Endothelial cell of umbilical vein (primary cell): ENCODE results near the gene LHFPL6. TPM values are rescaled to one million over a fixed set of nuclear protein-coding genes. Genes with fewer than 3 reads are reported as not detected.

Source experiments
- BruUV-seq: library from RNA; stranded (reverse); fragments of 400-500 nt; replicated peaks from 2 replicates; lab custom pipeline; 2021; lab: Mats Ljungman, UMichigan
- CTCF ChIA-PET: fragments of 300-600, 350-600 bp; sonication (Branson Sonifier 250); formaldehyde crosslinking; loops from one replicate; lab custom pipeline; 2021; ENCODE audit warnings: antibody characterized with exemption, inconsistent platforms; lab: Charles Lee
- POLR2A ChIA-PET: fragments of 300-600, 350-600 bp; sonication (Branson Sonifier 250); formaldehyde crosslinking; loops from one replicate; lab custom pipeline; 2021; ENCODE audit warnings: antibody characterized with exemption, inconsistent platforms; lab: Charles Lee
- DNase-seq: peaks from one replicate; pipeline ENCODE4 v3.0.0-alpha.2; 2011; ENCODE audit warnings: low read depth, low spot score
- FAIRE-seq: peaks from 2 replicates; lab custom pipeline; 2011; peaks lifted over from hg19 to GRCh38; lab: Jason Lieb, UNC
- H2AFZ ChIP-seq: 2 replicates; pipeline ENCODE4 v1.6.0; 2012; ENCODE audit warnings: low read depth, low read length, control low read depth, inconsistent platforms
- H3K27ac ChIP-seq: 2 replicates; pipeline ENCODE4 v1.5.1; 2011; ENCODE audit warnings: low read depth, mild to moderate bottlenecking, control low read depth, low read length, moderate library complexity; ENCODE audit not compliant: insufficient read depth
- H3K27me3 ChIP-seq, 2 experiments: 2 replicates each; pipeline versions ENCODE4 v1.6.0 to v1.6.1; 2011; ENCODE audit warnings: low read length in 2 of 2, mixed read lengths in 1 of 2; ENCODE audit not compliant: control insufficient read depth in 2 of 2, insufficient read depth in 2 of 2
- H3K36me3 ChIP-seq, 2 experiments: 2 replicates in 1 of 2; 3 replicates in 1 of 2; pipeline ENCODE4 v1.5.1; 2011; ENCODE audit warnings: low read length in 2 of 2, mild to moderate bottlenecking in 1 of 2, moderate library complexity in 1 of 2; ENCODE audit not compliant: control insufficient read depth in 2 of 2, insufficient read depth in 2 of 2; ENCODE audit errors: extremely low read depth in 1 of 2
- H3K4me1 ChIP-seq: 3 replicates; pipeline ENCODE4 v1.5.1; 2011; ENCODE audit warnings: mild to moderate bottlenecking, low read length; ENCODE audit not compliant: control insufficient read depth, insufficient read depth; ENCODE audit errors: extremely low read depth
- H3K4me2 ChIP-seq: 2 replicates; pipeline ENCODE4 v1.6.1; 2011; ENCODE audit warnings: low read length, control low read depth, mixed read lengths; ENCODE audit not compliant: insufficient read depth
- H3K4me3 ChIP-seq, 3 experiments: fragments of 200-600 bp in 1 of 3; sonication (generic), shearing (Covaris generic) in 1 of 3; replicated peaks in 1 of 3; 2 replicates each; pipeline ENCODE4 v1.5.1; 2011 to 2016; ENCODE audit warnings: control low read depth in 3 of 3, low read length in 3 of 3, mild to moderate bottlenecking in 2 of 3, inconsistent platforms in 1 of 3, low read depth in 1 of 3, moderate library complexity in 1 of 3; ENCODE audit not compliant: insufficient read depth in 1 of 3
- H3K79me2 ChIP-seq: 2 replicates; pipeline ENCODE4 v1.6.0; 2012; ENCODE audit warnings: low read length, inconsistent platforms; ENCODE audit not compliant: control insufficient read depth, insufficient read depth
- H3K9ac ChIP-seq: replicated peaks from 2 replicates; pipeline ENCODE3; 2011; ENCODE audit warnings: low read length, control low read depth; ENCODE audit not compliant: insufficient read depth; ENCODE audit errors: extremely low read depth
- H3K9me1 ChIP-seq: replicated peaks from 3 replicates; pipeline ENCODE4 v1.6.0; 2011; ENCODE audit warnings: mild to moderate bottlenecking, low read length; ENCODE audit not compliant: control insufficient read depth, insufficient read depth; ENCODE audit errors: extremely low read depth
- H3K9me3 ChIP-seq: replicated peaks from 2 replicates; pipeline ENCODE4 v1.5.1; 2012; ENCODE audit warnings: low read length, inconsistent platforms; ENCODE audit not compliant: control insufficient read depth, insufficient read depth
- H4K20me1 ChIP-seq: replicated peaks from 2 replicates; pipeline ENCODE3; 2011; ENCODE audit warnings: mild to moderate bottlenecking, low read length; ENCODE audit not compliant: control insufficient read depth, insufficient read depth; ENCODE audit errors: extremely low read depth
- CTCF ChIP-seq, 2 donors: IDR thresholded peaks; 1 replicate in 1 of 2; 2 replicates in 1 of 2; pipeline ENCODE4 v1.5.1; 2011; ENCODE audit warnings: low read length in 2 of 2, mild to moderate bottlenecking in 2 of 2, moderate library complexity in 2 of 2, control low read depth in 1 of 2, inconsistent platforms in 1 of 2, low read depth in 1 of 2; ENCODE audit not compliant: insufficient read depth in 1 of 2; ENCODE audit errors: extremely low read depth in 1 of 2
- EZH2 ChIP-seq: IDR thresholded peaks from 2 replicates; pipeline ENCODE4 v1.6.1; 2012; ENCODE audit warnings: borderline replicate concordance, low read depth, mild to moderate bottlenecking, moderate library complexity, low read length, inconsistent platforms; ENCODE audit not compliant: severe bottlenecking
- FOS ChIP-seq: IDR thresholded peaks from 2 replicates; pipeline ENCODE4 v1.6.1; 2011; ENCODE audit warnings: mild to moderate bottlenecking, low read length, moderate library complexity, borderline replicate concordance; ENCODE audit not compliant: insufficient read depth
- GATA2 ChIP-seq: IDR thresholded peaks from 2 replicates; pipeline ENCODE4 v1.7.0; 2011; ENCODE audit warnings: low read depth, mild to moderate bottlenecking, moderate library complexity, mixed read lengths, low read length; ENCODE audit not compliant: insufficient read length, insufficient read depth
- JUN ChIP-seq: IDR thresholded peaks from 2 replicates; pipeline ENCODE4 v1.6.1; 2011; ENCODE audit warnings: borderline replicate concordance, low read depth; ENCODE audit not compliant: insufficient read length, insufficient read depth
- MYC ChIP-seq: IDR thresholded peaks from one replicate; pipeline ENCODE4 v1.6.1; 2011; ENCODE audit warnings: mild to moderate bottlenecking, low read depth, low read length
- POLR2A ChIP-seq: IDR thresholded peaks from 2 replicates; pipeline ENCODE4 v1.6.1; 2012; ENCODE audit warnings: low read depth, mild to moderate bottlenecking, control low read depth, low read length
- POLR2AphosphoS5 ChIP-seq: IDR thresholded peaks from 2 replicates; pipeline ENCODE4 v1.6.1; 2012; ENCODE audit warnings: low read depth, mild to moderate bottlenecking, control low read depth, low read length, moderate library complexity; ENCODE audit not compliant: insufficient read depth
- dilution Hi-C: fragments of 300-500 bp; cut with MboI; formaldehyde crosslinking; loops from one replicate; pipeline ENCODE4 v1.15.0; 2019; ENCODE audit warnings: low sequenced_read_pairs; ENCODE audit not compliant: extremely low pct_ligation_motif_present
- intact Hi-C: fragments of 100-400 bp; cut with micrococcal nuclease; formaldehyde crosslinking; loops from one replicate; pipeline ENCODE4 v1.10.0; 2022
- polyA plus RNA-seq, 4 experiments: library from polyadenylated mRNA; depleted of rRNA in 3 of 4; stranded (reverse) in 3 of 4; unstranded in 1 of 4; fragments of >200 nt; gene quantifications; 2 replicates each; pipeline versions ENCODE4 v1.2.1 to v1.2.3, GENCODE V29; 2011 to 2012; ENCODE audit warnings: missing spikeins in 1 of 4
- total RNA-seq: library from RNA; stranded (reverse); gene quantifications from 2 replicates; pipeline ENCODE4 v1.2.3, GENCODE V29; 2021
- TF ChIP-seq, protein P1 (sequence below): IDR thresholded peaks from 2 replicates; pipeline ENCODE4 v1.6.1; 2011; ENCODE audit not compliant: insufficient read depth, insufficient read length

LHFPL6 gene
- total and polyA plus RNA-seq, 2 donors (not counting 3 experiments of a cell fraction or from before 2014, with no cell fraction given): 17.5 to 19.4 TPM

DNA sequence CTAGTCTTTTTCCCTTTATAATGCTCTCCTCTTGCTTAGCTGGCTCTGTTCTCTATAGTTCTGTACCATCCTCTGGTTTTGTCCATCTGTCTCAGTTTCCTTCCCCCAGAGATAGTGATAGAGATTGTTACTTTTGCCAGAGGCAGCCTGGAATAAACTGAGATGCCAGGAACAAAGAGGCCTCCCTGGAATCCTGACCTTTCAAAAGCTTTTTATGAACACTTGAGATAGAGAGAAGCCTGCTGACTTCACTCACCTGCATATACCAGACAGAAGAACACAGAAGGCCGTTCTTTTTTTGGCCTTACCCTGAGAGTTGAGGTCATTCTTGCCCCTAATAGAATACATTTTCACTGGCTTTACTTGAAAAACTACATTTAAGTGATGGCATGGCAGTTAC, 150.2 kb downstream of the LHFPL6 start:
- intact Hi-C loops: loop anchor here (1.0 kb wide), 1 partner anchor 149 kb away; no protein-coding TSS in a partner anchor
- dilution Hi-C loops: no loop called here
- no peaks in the 10 kb centered on the region for H3K79me2 ChIP-seq
- no peak overlapping the region for H3K27ac ChIP-seq
- BruUV-seq: no TSS peak
- no peaks in the 10 kb centered on the region for H3K36me3 ChIP-seq
- no peak overlapping the region for H3K4me2 ChIP-seq
- DNase-seq: no peak
- peaks cover 13% of the 10 kb centered on the region for H3K4me1 ChIP-seq
- H3K9ac ChIP-seq: no peak overlapping the region
- H3K9me1 ChIP-seq: no peaks in the 10 kb centered on the region
- no peaks in the 10 kb centered on the region for H4K20me1 ChIP-seq
- H2AFZ ChIP-seq: no peak overlapping the region
- no peaks in the 10 kb centered on the region for H3K27me3 ChIP-seq
- no peak for FAIRE-seq
- POLR2A ChIA-PET: no interaction called here
- no peak overlapping the region for H3K4me3 ChIP-seq
- CTCF ChIA-PET: interaction anchor here (1.0 to 1.3 kb wide), 2 partner anchors 159 to 163 kb away, joined by 3 read pairs; no protein-coding TSS in a partner anchor
- TF ChIP-seq POLR2AphosphoS5 (no peak), JUN (no peak), POLR2A (no peak), EZH2 (no peak)
- TF ChIP-seq, protein P1, sequence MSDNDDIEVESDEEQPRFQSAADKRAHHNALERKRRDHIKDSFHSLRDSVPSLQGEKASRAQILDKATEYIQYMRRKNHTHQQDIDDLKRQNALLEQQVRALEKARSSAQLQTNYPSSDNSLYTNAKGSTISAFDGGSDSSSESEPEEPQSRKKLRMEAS: no peak
- H3K9me3 ChIP-seq: no peaks in the 10 kb centered on the region

- no peak overlapping the region for H3K9ac ChIP-seq
- DNase-seq (no peak), FAIRE-seq (no peak)
- BruUV-seq: no TSS peak
- H3K79me2 ChIP-seq: no peaks in the 10 kb centered on the region
- H3K4me2 ChIP-seq: no peak overlapping the region
- H3K36me3 ChIP-seq: no peaks in the 10 kb centered on the region
- no peak overlapping the region for H3K4me3 ChIP-seq
- CTCF ChIA-PET: interaction anchor here (1.2 to 1.3 kb wide), 2 partner anchors 31 to 164 kb away, joined by 3 read pairs; no protein-coding TSS in a partner anchor
- H3K27ac ChIP-seq: no peak overlapping the region
- TF ChIP-seq POLR2AphosphoS5 (no peak), MYC (no peak), JUN (no peak), POLR2A (no peak), GATA2 (no peak), FOS (no peak), EZH2 (no peak), CTCF (IDR thresholded peaks at IDR 0.05; ENCODE audit: extremely low read depth in 1 of 2, insufficient read depth in 1 of 2, low read depth in 1 of 2, low read length in 2 of 2) (no peak)
- TF ChIP-seq, protein P1: no peak
- intact Hi-C loops (loop anchor here (1.0 kb wide), 1 partner anchor 150 kb away; no protein-coding TSS in a partner anchor), dilution Hi-C loops (no loop called here)
- H2AFZ ChIP-seq: no peak overlapping the region
- no peaks in the 10 kb centered on the region for H4K20me1 ChIP-seq
- H3K9me3 ChIP-seq: no peaks in the 10 kb centered on the region
- POLR2A ChIA-PET: no interaction called here
- H3K9me1 ChIP-seq: no peaks in the 10 kb centered on the region
- H3K27me3 ChIP-seq: no peaks in the 10 kb centered on the region
- peaks cover 13% of the 10 kb centered on the region for H3K4me1 ChIP-seq
These were observed 150.6 kb downstream of the LHFPL6 start for GRCh38 chr13:39452417-39452816.
